ENCODE data around the gene RBM4B. TPM values are rescaled to one million over a fixed set of nuclear protein-coding genes. Genes with fewer than 3 reads are reported as not detected.
"Not testable (repeated sequence)": the region's sequence is repeated elsewhere in the genome, so short reads cannot be mapped to it uniquely, and the experiment has no call there.

Gene RBM4B
- total RNA-seq = 18.2 TPM
- polyA plus RNA-seq (ENCODE audit: insufficient read depth, low read depth, low replicate concordance) = 20.8 TPM
- long read RNA-seq, donor 1, transcript RBM4B-201 (4 exons, 1,840 nt) = major isoform, 6 of 7 reads
- long read RNA-seq, donor 1, partial matches to known transcripts = 0 of 7 reads
- long read RNA-seq, donor 1, other reads (novel, unspliced or antisense) = 0 of 7 reads
- long read RNA-seq, donor 2, partial matches to known transcripts = 14 of 25 reads
- long read RNA-seq, donor 2, other reads (novel, unspliced or antisense) = 0 of 25 reads
- long read RNA-seq, donor 3, partial matches to known transcripts = 0 of 8 reads
- long read RNA-seq, donor 3, other reads (novel, unspliced or antisense) = 0 of 8 reads
- long read RNA-seq, donor 4, transcript RBM4B-201 (4 exons, 1,840 nt) = major isoform, 10 of 22 reads
- long read RNA-seq, donor 4, partial matches to known transcripts = 7 of 22 reads
- long read RNA-seq, donor 4, other reads (novel, unspliced or antisense) = 0 of 22 reads
- long read RNA-seq, donor 5, partial matches to known transcripts = 0 of 1 reads
- long read RNA-seq, donor 5, other reads (novel, unspliced or antisense) = 0 of 1 reads
- long read RNA-seq, donor 6, transcript RBM4B-201 (4 exons, 1,840 nt) = major isoform, 6 of 9 reads
- long read RNA-seq, donor 6, partial matches to known transcripts = 0 of 9 reads
- long read RNA-seq, donor 6, other reads (novel, unspliced or antisense) = 0 of 9 reads
- long read RNA-seq, donor 7, transcript RBM4B-201 (4 exons, 1,840 nt) = major isoform, 10 of 27 reads
- long read RNA-seq, donor 7, partial matches to known transcripts = 8 of 27 reads
- long read RNA-seq, donor 7, other reads (novel, unspliced or antisense) = 8 of 27 reads
- long read RNA-seq, donor 8, transcript RBM4B-201 (4 exons, 1,840 nt) = major isoform, 6 of 13 reads
- long read RNA-seq, donor 8, partial matches to known transcripts = 5 of 13 reads
- long read RNA-seq, donor 8, other reads (novel, unspliced or antisense) = 0 of 13 reads
- long read RNA-seq, donor 9, transcript RBM4B-206 (2 exons, 1,646 nt) = major isoform, 6 of 7 reads
- long read RNA-seq, donor 9, partial matches to known transcripts = 0 of 7 reads
- long read RNA-seq, donor 9, other reads (novel, unspliced or antisense) = 0 of 7 reads
- long read RNA-seq, donor 10, partial matches to known transcripts = 0 of 6 reads
- long read RNA-seq, donor 10, other reads (novel, unspliced or antisense) = 0 of 6 reads

DNA sequence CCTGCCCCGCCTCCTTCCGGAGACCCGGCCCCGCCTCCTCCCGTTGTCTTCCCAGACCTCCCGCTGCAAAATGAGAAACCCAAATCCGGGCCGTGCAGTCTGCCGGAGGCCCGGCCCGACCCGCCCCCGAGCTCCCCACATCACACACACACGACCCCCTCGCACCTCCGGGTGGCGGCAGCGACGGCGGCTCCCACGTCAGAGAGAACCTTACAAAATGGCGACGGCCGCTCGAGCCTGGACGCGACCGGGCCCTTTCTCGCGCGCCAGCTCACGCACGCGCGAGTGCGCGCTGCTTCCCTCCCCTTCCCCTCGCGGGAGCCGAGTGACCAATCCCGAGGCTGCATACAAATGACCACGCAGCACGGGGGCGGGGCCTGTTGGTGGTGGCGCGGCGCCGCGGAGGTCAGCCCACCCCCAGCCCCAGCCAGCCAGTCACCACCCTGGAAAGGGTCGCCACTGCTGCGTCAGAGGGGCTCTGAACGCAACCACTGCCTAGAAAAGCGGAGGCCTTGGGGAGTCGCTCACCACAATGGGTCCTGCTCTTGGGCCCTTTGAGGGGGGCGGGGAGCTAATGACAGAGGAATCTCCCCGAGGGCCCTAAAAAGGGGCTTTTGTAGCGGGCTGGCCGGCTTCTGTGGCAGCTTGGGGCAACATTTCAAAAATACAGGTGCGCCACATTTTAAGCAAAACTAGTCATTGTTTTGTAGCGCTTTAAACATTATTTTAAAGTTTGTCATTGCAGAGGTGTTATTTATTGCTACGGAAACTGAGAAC lies at the start of gene RBM4B:
TSS of gene RBM4B (minus strand) at position 289 of the 777 bp plus-strand sequence. CDS start 808 bp downstream, outside the sequence.
- DNase-seq (peak; percentile 98), FAIRE-seq (no peak)
- H3K4me3 ChIP-seq (ENCODE audit: low read length in 3 of 3) = peak within 1 kb of the TSS; percentile 81 to 98 (median 90)
- no peaks in the 10 kb centered on the region for H3K27me3 ChIP-seq (ENCODE audit: control insufficient read depth, insufficient read depth, low read length)
- peaks cover 3 to 18% (median 15%) of the 10 kb centered on the region in 3 donors for H3K4me1 ChIP-seq (ENCODE audit: control insufficient read depth in 2 of 3, insufficient read depth in 2 of 3, low read depth in 1 of 3, low read length in 3 of 3)
- H3K9me3 ChIP-seq (ENCODE audit: control insufficient read depth in 2 of 3, insufficient read depth in 1 of 3, low read length in 3 of 3) = no peaks in the 10 kb centered on the region
- H3K36me3 ChIP-seq (ENCODE audit: control insufficient read depth in 2 of 3, insufficient read depth in 3 of 3, low read length in 3 of 3) = peaks cover 0 to 2% (median 0%) of the 10 kb centered on the region in 3 donors
- intact Hi-C loops (cut with DNase I) = no loop called here
- peak within 1 kb of the TSS; percentile 90 to 96 for H3K27ac ChIP-seq (ENCODE audit: low read depth in 2 of 2, low read length in 2 of 2)
- peak within 1 kb of the TSS; percentile 47 to 92 (median 86) for H3K9ac ChIP-seq (ENCODE audit: low read length in 3 of 3)
- TF ChIP-seq, protein P1, sequence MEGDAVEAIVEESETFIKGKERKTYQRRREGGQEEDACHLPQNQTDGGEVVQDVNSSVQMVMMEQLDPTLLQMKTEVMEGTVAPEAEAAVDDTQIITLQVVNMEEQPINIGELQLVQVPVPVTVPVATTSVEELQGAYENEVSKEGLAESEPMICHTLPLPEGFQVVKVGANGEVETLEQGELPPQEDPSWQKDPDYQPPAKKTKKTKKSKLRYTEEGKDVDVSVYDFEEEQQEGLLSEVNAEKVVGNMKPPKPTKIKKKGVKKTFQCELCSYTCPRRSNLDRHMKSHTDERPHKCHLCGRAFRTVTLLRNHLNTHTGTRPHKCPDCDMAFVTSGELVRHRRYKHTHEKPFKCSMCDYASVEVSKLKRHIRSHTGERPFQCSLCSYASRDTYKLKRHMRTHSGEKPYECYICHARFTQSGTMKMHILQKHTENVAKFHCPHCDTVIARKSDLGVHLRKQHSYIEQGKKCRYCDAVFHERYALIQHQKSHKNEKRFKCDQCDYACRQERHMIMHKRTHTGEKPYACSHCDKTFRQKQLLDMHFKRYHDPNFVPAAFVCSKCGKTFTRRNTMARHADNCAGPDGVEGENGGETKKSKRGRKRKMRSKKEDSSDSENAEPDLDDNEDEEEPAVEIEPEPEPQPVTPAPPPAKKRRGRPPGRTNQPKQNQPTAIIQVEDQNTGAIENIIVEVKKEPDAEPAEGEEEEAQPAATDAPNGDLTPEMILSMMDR (IDR thresholded peaks at IDR 0.05; ENCODE audit: borderline replicate concordance, extremely low read depth, insufficient read depth) = no peak

DNA sequence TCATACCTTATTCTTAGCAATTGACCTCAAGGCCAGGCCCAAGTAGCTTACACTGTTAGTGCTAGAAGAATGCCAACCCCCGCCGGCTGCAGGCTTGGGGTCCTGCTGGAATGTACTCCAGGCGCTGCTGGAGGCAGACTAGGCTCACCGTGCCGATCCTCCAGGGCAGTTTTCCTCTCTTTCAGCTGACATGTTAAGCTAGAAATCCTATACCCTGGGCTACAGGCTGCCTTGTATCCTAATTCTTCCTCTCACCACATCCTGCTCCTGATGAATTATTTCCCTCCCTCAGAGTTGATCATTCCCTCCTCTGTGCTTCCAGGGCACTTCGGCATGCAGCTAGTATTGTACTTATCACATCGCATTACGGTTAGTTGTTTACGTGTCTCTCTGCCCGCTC lies 48.0 kb upstream of the RBM4B start:
- H3K4me1 ChIP-seq (ENCODE audit: control insufficient read depth in 2 of 3, insufficient read depth in 2 of 3, low read depth in 1 of 3, low read length in 3 of 3) = peaks cover 0 to 25% (median 10%) of the 10 kb centered on the region in 3 donors
- H3K27ac ChIP-seq (ENCODE audit: low read depth in 2 of 2, low read length in 2 of 2) = peak overlapping the region; percentile 42 to 82
- intact Hi-C loops (cut with DNase I) = no loop called here
- FAIRE-seq (no peak), DNase-seq (peak in 3 of 5 donors; percentile 37 to 48 (median 37))
- H3K36me3 ChIP-seq (ENCODE audit: control insufficient read depth in 2 of 3, insufficient read depth in 3 of 3, low read length in 3 of 3) = no peaks in the 10 kb centered on the region
- no peaks in the 10 kb centered on the region for H3K9me3 ChIP-seq (ENCODE audit: control insufficient read depth in 2 of 3, insufficient read depth in 1 of 3, low read length in 3 of 3)
- peak overlapping the region in 2 of 3 donors; percentile 34 to 36 for H3K4me3 ChIP-seq (ENCODE audit: low read length in 3 of 3)
- TF ChIP-seq, protein P1 (IDR thresholded peaks at IDR 0.05; ENCODE audit: borderline replicate concordance, extremely low read depth, insufficient read depth) = no peak
- no peaks in the 10 kb centered on the region for H3K27me3 ChIP-seq (ENCODE audit: control insufficient read depth, insufficient read depth, low read length)
- H3K9ac ChIP-seq (ENCODE audit: low read length in 3 of 3) = peak overlapping the region in 1 of 3 donors; percentile 35

- Histone ChIP-seq H3K4me1 (ENCODE audit: control insufficient read depth in 2 of 3, insufficient read depth in 2 of 3, low read depth in 1 of 3, low read length in 3 of 3) (peaks cover 0 to 29% (median 10%) of the 10 kb centered on the region in 3 donors), H3K9ac (ENCODE audit: low read length in 3 of 3) (no peak overlapping the region), H3K36me3 (ENCODE audit: control insufficient read depth in 2 of 3, insufficient read depth in 3 of 3, low read length in 3 of 3) (no peaks in the 10 kb centered on the region), H3K9me3 (ENCODE audit: control insufficient read depth in 2 of 3, insufficient read depth in 1 of 3, low read length in 3 of 3) (no peaks in the 10 kb centered on the region), H3K27ac (ENCODE audit: low read depth in 2 of 2, low read length in 2 of 2) (peak overlapping the region; percentile 42 to 82), H3K27me3 (ENCODE audit: control insufficient read depth, insufficient read depth, low read length) (no peaks in the 10 kb centered on the region), H3K4me3 (ENCODE audit: low read length in 3 of 3) (no peak overlapping the region)
- intact Hi-C loops (cut with DNase I) = no loop called here
- DNase-seq = no peak
- FAIRE-seq = no peak
- TF ChIP-seq, protein P1 (IDR thresholded peaks at IDR 0.05; ENCODE audit: borderline replicate concordance, extremely low read depth, insufficient read depth) = no peak
These were observed 47.4 kb upstream of the RBM4B start for GRCh38 chr11:66725114-66725513.

DNA sequence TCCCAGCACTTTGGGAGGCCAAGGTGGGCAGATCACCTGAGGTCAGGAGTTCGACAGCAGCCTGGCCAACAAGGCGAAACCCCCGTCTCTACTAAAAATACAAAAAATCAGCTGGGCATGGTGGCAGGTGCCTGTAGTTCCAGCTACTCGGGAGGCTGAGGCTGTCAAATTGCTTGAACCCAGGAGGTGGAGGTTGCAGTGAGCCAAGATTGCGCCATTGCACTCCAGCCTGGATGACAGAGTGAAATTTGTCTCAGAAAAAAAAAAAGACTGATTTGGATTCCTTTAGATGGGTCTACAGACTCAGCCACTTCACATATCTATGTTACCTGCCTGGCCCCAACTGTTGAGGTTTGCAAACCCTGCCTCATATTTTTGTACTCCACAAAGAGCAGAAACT lies 46.5 kb upstream of the RBM4B start:
- H3K27ac ChIP-seq (ENCODE audit: low read depth in 2 of 2, low read length in 2 of 2) = peak overlapping the region; percentile 13 to 57
- FAIRE-seq; intact Hi-C loops (cut with DNase I); H3K9me3 ChIP-seq (ENCODE audit: control insufficient read depth in 2 of 3, insufficient read depth in 1 of 3, low read length in 3 of 3); H3K4me3 ChIP-seq (ENCODE audit: low read length in 3 of 3); H3K36me3 ChIP-seq (ENCODE audit: control insufficient read depth in 2 of 3, insufficient read depth in 3 of 3, low read length in 3 of 3); H3K9ac ChIP-seq (ENCODE audit: low read length in 3 of 3); H3K27me3 ChIP-seq (ENCODE audit: control insufficient read depth, insufficient read depth, low read length); DNase-seq: not testable (repeated sequence)
- peaks cover 0 to 33% (median 19%) of the 10 kb centered on the region in 3 donors for H3K4me1 ChIP-seq (ENCODE audit: control insufficient read depth in 2 of 3, insufficient read depth in 2 of 3, low read depth in 1 of 3, low read length in 3 of 3)

All from kidney (tissue), 22 donors.